Lower lobe of right lung (tissue), 2 donors: Measurements from ENCODE around the gene DOCK4. TPM values are rescaled to one million over a fixed set of nuclear protein-coding genes. Genes with fewer than 3 reads are reported as not detected.

Experiments
- ATAC-seq, 2 donors: fragments of 200-7000 bp; cut with Tn5 transposase; one replicate each; pipeline ENCODE4 v1.9.1; 2020 to 2022; ENCODE audit warnings: mild to moderate bottlenecking in 2 of 2, moderate library complexity in 2 of 2
- DNase-seq: peaks from one replicate; pipeline ENCODE4 v3.0.0-alpha.2; 2020
- H3K27ac ChIP-seq: fragments of 200-600 bp; one replicate; pipeline ENCODE4 v1.8.0; 2022
- H3K27me3 ChIP-seq: fragments of 200-600 bp; one replicate; pipeline ENCODE4 v1.8.0; 2022; ENCODE audit warnings: low read depth
- H3K36me3 ChIP-seq: fragments of 200-600 bp; one replicate; pipeline ENCODE4 v1.8.0; 2022; ENCODE audit warnings: mild to moderate bottlenecking
- H3K4me1 ChIP-seq: fragments of 200-600 bp; one replicate; pipeline ENCODE4 v1.8.0; 2022
- H3K4me3 ChIP-seq: fragments of 200-600 bp; one replicate; pipeline ENCODE4 v1.8.0; 2022; ENCODE audit warnings: mild to moderate bottlenecking
- H3K9me3 ChIP-seq: fragments of 200-600 bp; one replicate; pipeline ENCODE4 v1.8.0; 2022
- CTCF ChIP-seq: fragments of 200-600 bp; IDR thresholded peaks from one replicate; pipeline ENCODE4 v1.8.0; 2022; ENCODE audit warnings: antibody characterized with exemption, mild to moderate bottlenecking
- intact Hi-C: fragments of 100-400 bp; cut with DNase I; formaldehyde crosslinking; loops from one replicate; pipeline ENCODE4 v1.11.0; 2022
- total RNA-seq: library from RNA; stranded (reverse); fragmentation: NEBNext Ultra II Directional; extraction: Animal tissue kit (Norgen Biotek cat#: 25700); gene quantifications from one replicate; pipeline ENCODE4 v1.2.1, GENCODE V29; 2021
- donor health status: DM: no; HTN: yes; CAD: no; lungs with severe emphysema.

Gene DOCK4
- total RNA-seq, 1 donor from 2014 or later = 78.5 TPM

- H3K27ac ChIP-seq = no peak overlapping the region
- no peaks in the 10 kb centered on the region for H3K9me3 ChIP-seq
- no peak overlapping the region for H3K4me3 ChIP-seq
- peaks cover 23% of the 10 kb centered on the region for H3K4me1 ChIP-seq
- no peaks in the 10 kb centered on the region for H3K27me3 ChIP-seq
- ATAC-seq = no peak
- TF ChIP-seq CTCF = no peak
- H3K36me3 ChIP-seq = peaks cover 55% of the 10 kb centered on the region
- no peak for DNase-seq
- intact Hi-C loops = no loop called here
Observed at GRCh38 chr7:111871283-111871682, 334.9 kb downstream of the DOCK4 start.

- H3K4me3 ChIP-seq = no peak overlapping the region
- DNase-seq (no peak), ATAC-seq (no peak)
- H3K36me3 ChIP-seq = peaks cover 72% of the 10 kb centered on the region
- no peak overlapping the region for H3K27ac ChIP-seq
- intact Hi-C loops = no loop called here
- H3K4me1 ChIP-seq = peaks cover 18% of the 10 kb centered on the region
- TF ChIP-seq CTCF = no peak
- no peaks in the 10 kb centered on the region for H3K9me3 ChIP-seq
- no peaks in the 10 kb centered on the region for H3K27me3 ChIP-seq
Observed at GRCh38 chr7:111869280-111869679, 336.9 kb downstream of the DOCK4 start.

- no peak for DNase-seq
- Histone ChIP-seq H3K27ac (no peak overlapping the region), H3K27me3 (no peaks in the 10 kb centered on the region), H3K36me3 (peaks cover 88% of the 10 kb centered on the region), H3K4me1 (no peaks in the 10 kb centered on the region), H3K9me3 (no peaks in the 10 kb centered on the region), H3K4me3 (no peak overlapping the region)
- intact Hi-C loops = no loop called here
- no peak for ATAC-seq
- TF ChIP-seq CTCF = no peak
Observed at GRCh38 chr7:111867348-111867931, 338.8 kb downstream of the DOCK4 start.

- H3K9me3 ChIP-seq = no peaks in the 10 kb centered on the region
- H3K4me1 ChIP-seq = no peaks in the 10 kb centered on the region
- intact Hi-C loops = no loop called here
- H3K4me3 ChIP-seq = no peak overlapping the region
- ATAC-seq (no peak), DNase-seq (no peak)
- H3K36me3 ChIP-seq = peaks cover 93% of the 10 kb centered on the region
- H3K27me3 ChIP-seq = no peaks in the 10 kb centered on the region
- no peak overlapping the region for H3K27ac ChIP-seq
- TF ChIP-seq CTCF = no peak
Observed at GRCh38 chr7:111866787-111867186, 339.4 kb downstream of the DOCK4 start.

GRCh38 chr7:111865430-111865829 is 340.8 kb downstream of the DOCK4 start:
- intact Hi-C loops = no loop called here
- Histone ChIP-seq H3K9me3 (no peaks in the 10 kb centered on the region), H3K4me3 (no peak overlapping the region), H3K4me1 (no peaks in the 10 kb centered on the region), H3K27me3 (no peaks in the 10 kb centered on the region), H3K36me3 (peaks cover 91% of the 10 kb centered on the region), H3K27ac (no peak overlapping the region)
- ATAC-seq (no peak), DNase-seq (no peak)
- TF ChIP-seq CTCF = no peak
